Colonic mucosa (tissue), 4 donors: Measurements from ENCODE around the gene TOP3B. TPM values are rescaled to one million over a fixed set of nuclear protein-coding genes. Genes with fewer than 3 reads are reported as not detected.

Experiments
- DNase-seq: peaks from one replicate; pipeline ENCODE4 v3.0.0-alpha.2; 2020
- H3K27ac ChIP-seq: fragments of 200-600 bp; one replicate; pipeline ENCODE4 v1.8.0; 2021
- H3K27me3 ChIP-seq: fragments of 200-600 bp; one replicate; pipeline ENCODE4 v1.8.0; 2021
- H3K36me3 ChIP-seq: fragments of 200-600 bp; one replicate; pipeline ENCODE4 v1.8.0; 2021
- H3K4me1 ChIP-seq: fragments of 200-600 bp; one replicate; pipeline ENCODE4 v1.8.0; 2021; ENCODE audit warnings: mild to moderate bottlenecking
- H3K4me3 ChIP-seq: fragments of 200-600 bp; one replicate; pipeline ENCODE4 v1.8.0; 2021
- H3K9ac ChIP-seq, 2 donors: one replicate each; pipeline ENCODE4 v1.7.0; 2013; ENCODE audit warnings: control low read depth in 2 of 2, low read depth in 2 of 2, low read length in 2 of 2
- H3K9me3 ChIP-seq: fragments of 200-600 bp; one replicate; pipeline ENCODE4 v1.8.0; 2021
- CTCF ChIP-seq: fragments of 200-600 bp; IDR thresholded peaks from one replicate; pipeline ENCODE4 v1.8.0; 2022; ENCODE audit warnings: antibody characterized with exemption, mild to moderate bottlenecking
- intact Hi-C: fragments of 100-400 bp; cut with DNase I; formaldehyde crosslinking; loops from one replicate; pipeline ENCODE4 v1.14.1; 2022
- total RNA-seq, 2 donors: library from RNA; stranded (reverse); fragmentation: NEBNext Ultra II Directional in 1 of 2; extraction: Animal tissue kit (Norgen Biotek cat#: 25700) in 1 of 2; gene quantifications; one replicate each; pipeline ENCODE4 v1.2.1, GENCODE V29; 2021
- donor health status: healthy.
- donor health status: DM: no; HTN: no; CAD: no.
- donor health status: DM: no; HTN: no; CAD: no.

The TOP3B gene
- total RNA-seq, 2 donors from 2014 or later, result 20.1 to 37.4 TPM

- H3K9ac ChIP-seq, result no peak overlapping the region
- no peaks in the 10 kb centered on the region for H3K36me3 ChIP-seq
- no peaks in the 10 kb centered on the region for H3K9me3 ChIP-seq
- H3K4me3 ChIP-seq, result no peak overlapping the region
- TF ChIP-seq CTCF, result no peak
- no peak overlapping the region for H3K27ac ChIP-seq
- H3K4me1 ChIP-seq, result no peaks in the 10 kb centered on the region
- no peak for DNase-seq
- intact Hi-C loops, result no loop called here
- no peaks in the 10 kb centered on the region for H3K27me3 ChIP-seq
Observed at GRCh38 chr22:22021162-22021750, 38.7 kb upstream of the TOP3B start.

GRCh38 chr22:22020425-22020852, 37.9 kb upstream of the TOP3B start:
- Histone ChIP-seq H3K27ac (no peak overlapping the region), H3K9ac (no peak overlapping the region), H3K4me1 (no peaks in the 10 kb centered on the region), H3K27me3 (no peaks in the 10 kb centered on the region), H3K36me3 (no peaks in the 10 kb centered on the region), H3K4me3 (no peak overlapping the region), H3K9me3 (no peaks in the 10 kb centered on the region)
- DNase-seq, result no peak
- intact Hi-C loops, result no loop called here
- no peak for TF ChIP-seq CTCF

GRCh38 chr22:22019659-22020424, 37.3 kb upstream of the TOP3B start:
- intact Hi-C loops, result no loop called here
- no peak for DNase-seq
- no peak for TF ChIP-seq CTCF
- Histone ChIP-seq H3K4me3 (no peak overlapping the region), H3K27ac (no peak overlapping the region), H3K4me1 (no peaks in the 10 kb centered on the region), H3K9me3 (no peaks in the 10 kb centered on the region), H3K9ac (no peak overlapping the region), H3K36me3 (no peaks in the 10 kb centered on the region), H3K27me3 (no peaks in the 10 kb centered on the region)

- intact Hi-C loops, result no loop called here
Observed at GRCh38 chr22:22018825-22019658, 36.5 kb upstream of the TOP3B start.

More at GRCh38 chr22:22018825-22019658, 36.5 kb upstream of the TOP3B start:
- H3K4me1 ChIP-seq, result no peaks in the 10 kb centered on the region
- H3K27me3 ChIP-seq, result no peaks in the 10 kb centered on the region
- H3K4me3 ChIP-seq, result no peak overlapping the region
- no peak for DNase-seq
- no peak for TF ChIP-seq CTCF
- H3K9me3 ChIP-seq, result no peaks in the 10 kb centered on the region
- no peak overlapping the region for H3K27ac ChIP-seq
- H3K9ac ChIP-seq, result no peak overlapping the region
- no peaks in the 10 kb centered on the region for H3K36me3 ChIP-seq
